Stimulated activated naive CD4-positive, alpha-beta T cell (primary cell): Measurements from ENCODE around the gene TMSB10.

ENCODE experiments used
- DNase-seq, 6 experiments: peaks; one replicate each; lab custom pipeline; 2025; lab: John Stamatoyannopoulos, UW

The TMSB10 gene

GRCh38 chr2:84939426-84940087 lies 34.1 kb downstream of the TMSB10 start:
- peak; percentile 16 to 67 (median 56) for DNase-seq

GRCh38 chr2:84940088-84940470 lies 34.6 kb downstream of the TMSB10 start:
- no peak for DNase-seq

GRCh38 chr2:84940831-84941412 lies 35.5 kb downstream of the TMSB10 start:
- no peak for DNase-seq

DNA sequence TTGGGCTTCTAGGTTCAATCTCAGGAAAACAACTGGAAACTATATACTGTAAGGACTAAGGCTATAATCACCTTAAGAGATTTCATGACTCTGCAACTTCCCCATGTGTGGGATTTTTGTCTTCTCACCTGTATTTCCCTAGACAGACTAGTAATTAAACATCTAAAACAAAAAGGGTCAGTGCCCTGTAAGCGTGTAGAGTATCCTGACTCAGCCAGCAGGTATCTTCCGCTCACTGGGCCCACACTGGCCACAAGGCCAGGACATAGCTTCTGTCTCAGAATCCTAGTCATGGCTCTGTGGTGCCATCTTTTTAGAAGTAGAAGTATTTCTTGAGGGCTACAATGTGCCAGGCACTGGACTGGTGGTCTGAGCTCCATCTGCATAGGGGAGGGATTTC lies 36.7 kb downstream of the TMSB10 start:
- no peak for DNase-seq

GRCh38 chr2:84942964-84943421 lies 37.5 kb downstream of the TMSB10 start:
- no peak for DNase-seq

GRCh38 chr2:84944295-84944909 lies 38.9 kb downstream of the TMSB10 start:
- no peak for DNase-seq

GRCh38 chr2:84945838-84946203 lies 40.4 kb downstream of the TMSB10 start:
- DNase-seq = peak in 3 of 6 experiments; percentile 25 to 57 (median 49)

DNA sequence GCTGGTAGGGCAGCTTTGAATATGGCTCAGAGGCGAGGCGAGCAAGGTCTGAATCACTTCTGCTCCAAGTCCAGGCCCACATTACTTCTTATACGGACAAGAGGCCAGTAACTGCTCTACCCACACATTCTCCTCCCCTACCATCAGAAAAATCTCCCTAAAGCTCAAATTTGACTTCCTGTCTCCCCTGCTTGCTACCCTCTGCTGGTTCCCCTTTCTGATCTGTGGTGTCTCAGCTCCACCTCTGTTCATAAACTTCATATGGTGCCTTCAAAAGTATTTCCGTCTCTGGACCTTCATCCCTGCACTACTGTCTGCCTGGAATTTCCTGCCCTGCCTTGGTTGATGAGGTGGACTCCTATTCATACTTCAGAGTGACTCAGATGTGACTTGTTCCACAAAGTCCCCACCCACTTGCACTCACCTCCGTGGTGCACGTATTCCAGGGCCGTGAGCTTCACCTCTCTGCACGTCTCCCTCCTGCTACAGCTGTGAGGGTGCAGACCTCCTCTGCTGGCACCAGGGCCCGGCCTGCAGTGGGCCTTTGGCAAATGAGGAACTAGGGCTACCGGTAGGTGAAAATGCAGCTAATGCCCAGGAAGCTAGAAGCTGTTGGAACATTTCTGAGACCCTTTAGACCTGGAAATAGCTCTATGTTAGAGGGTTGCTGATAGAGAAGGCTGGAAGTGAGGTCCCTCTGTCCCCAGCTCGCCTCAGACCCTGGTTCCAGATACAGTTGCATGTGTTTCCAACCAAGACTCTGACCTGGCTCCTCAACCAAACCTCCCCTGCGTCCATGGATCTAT lies 41.0 kb downstream of the TMSB10 start:
- peak; percentile 25 to 60 (median 44) for DNase-seq

DNA sequence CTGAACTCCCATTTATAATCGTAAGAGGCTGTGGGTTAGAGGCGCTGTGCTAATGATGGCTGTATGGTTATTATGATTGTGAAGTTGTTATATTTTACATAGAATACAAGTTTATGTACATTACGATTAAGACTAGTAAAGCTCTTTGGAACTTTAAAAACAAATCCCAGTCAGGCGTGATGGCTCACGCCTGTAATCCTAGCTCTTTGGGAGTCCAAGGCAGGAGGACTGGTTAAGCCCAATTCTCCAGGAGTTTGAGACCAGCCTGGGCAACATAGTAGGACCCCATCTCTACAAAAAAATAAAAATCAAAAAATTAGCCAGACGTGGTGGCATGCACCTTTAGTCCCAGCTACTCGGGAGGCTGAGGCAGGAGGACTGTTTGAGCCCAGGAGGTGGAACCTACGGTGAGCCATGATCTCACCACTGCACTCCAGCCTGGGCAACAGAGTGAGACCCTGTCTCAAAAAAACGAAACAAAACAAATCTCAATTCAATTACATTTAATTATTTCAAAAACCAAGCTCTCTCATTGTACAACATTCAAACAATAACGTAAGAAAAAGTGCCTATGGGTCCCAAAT lies 41.6 kb downstream of the TMSB10 start:
- no peak for DNase-seq

DNA sequence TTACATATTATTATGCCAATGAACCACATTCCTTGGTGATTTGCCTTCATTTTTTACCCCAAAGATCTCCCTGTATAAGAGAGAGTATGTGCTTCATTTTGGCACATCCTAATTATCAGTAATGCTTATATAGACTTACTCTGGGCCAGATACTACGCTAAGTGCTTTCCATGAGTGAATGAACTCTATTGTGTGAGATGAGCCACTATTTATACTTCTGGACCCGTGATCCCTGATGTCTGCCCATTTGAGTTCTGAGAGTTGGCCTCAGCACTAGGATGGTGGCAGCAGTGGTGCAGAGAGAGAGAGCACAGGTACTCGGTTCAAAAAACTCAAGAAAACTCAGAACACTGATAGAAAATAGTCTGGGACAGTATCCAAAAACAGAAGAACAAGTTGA lies 48.1 kb downstream of the TMSB10 start:
- no peak for DNase-seq

DNA sequence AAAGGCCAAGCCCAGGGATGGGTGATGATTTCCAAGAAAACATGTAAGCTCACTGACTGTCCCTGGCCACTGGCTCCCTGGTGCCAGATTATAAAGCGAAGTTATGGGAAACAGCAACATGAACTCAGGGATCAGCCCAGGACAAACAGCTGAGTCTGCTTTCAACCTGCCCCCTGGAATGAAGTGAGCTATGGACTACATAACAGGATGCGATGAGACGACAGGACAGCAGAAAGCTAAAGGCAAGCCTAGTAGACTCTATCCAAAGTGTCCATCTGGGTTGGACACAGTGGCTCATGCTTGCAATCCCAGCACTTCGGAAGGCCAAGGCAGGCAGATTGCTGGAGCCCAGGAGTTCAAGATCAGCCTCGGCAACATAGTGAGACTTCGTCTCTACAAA lies 48.9 kb downstream of the TMSB10 start:
- no peak for DNase-seq
